ENCODE measurements around the gene TP73. TPM values are rescaled to one million over a fixed set of nuclear protein-coding genes. Genes with fewer than 3 reads are reported as not detected.
A peak's percentile ranks its signal among the peaks of the same experiment; 100 is the strongest.

The TP73 gene
- total RNA-seq, 1 experiment from 2014 or later = 19.2 TPM

GRCh38 chr1:3707298-3707938, 55.1 kb downstream of the TP73 start:
- no peak for DNase-seq (ENCODE audit: low read depth, low spot score)
- H3K79me2 ChIP-seq (ENCODE audit: insufficient read depth, low read length) = no peaks in the 10 kb centered on the region
- H3K4me1 ChIP-seq (ENCODE audit: control insufficient read depth in 1 of 2, insufficient read depth in 2 of 2, low read length in 2 of 2) = no peaks in the 10 kb centered on the region
- H3K27ac ChIP-seq (ENCODE audit: low read depth, low read length) = no peak overlapping the region
- intact Hi-C loops (cut with micrococcal nuclease) = no loop called here
- no peak overlapping the region for H3K4me3 ChIP-seq (replicated peaks in 1 of 2; ENCODE audit: low read depth in 1 of 2, low read length in 2 of 2)
- no peaks in the 10 kb centered on the region for H3K9me2 ChIP-seq (ENCODE audit: insufficient read depth)
- no peaks in the 10 kb centered on the region for H3K27me3 ChIP-seq (ENCODE audit: insufficient read depth, low read length)
- RAD21 ChIA-PET (ENCODE audit: low non-redundant PET in 1 of 2, low total read pairs in 2 of 2, uncharacterized antibody in 2 of 2, unreplicated experiment in 2 of 2) = no interaction called here
- no peaks in the 10 kb centered on the region for H3K36me3 ChIP-seq (ENCODE audit: control insufficient read depth in 1 of 2, insufficient read depth in 2 of 2, low read length in 2 of 2)
- no peak for TF ChIP-seq ZFX (IDR thresholded peaks at IDR 0.05)
- TF ChIP-seq ZNF274 (IDR thresholded peaks at IDR 0.05; ENCODE audit: low read depth, low read length) = no peak
- TF ChIP-seq ZBTB33 (IDR thresholded peaks at IDR 0.05; ENCODE audit: extremely low read depth, insufficient replicate concordance, low read length) = no peak
- no peak for TF ChIP-seq ELF1 (IDR thresholded peaks at IDR 0.05; ENCODE audit: borderline replicate concordance, low read depth)
- no peak for TF ChIP-seq SP1 (IDR thresholded peaks at IDR 0.05; ENCODE audit: low read depth)
- no peak for TF ChIP-seq REST (IDR thresholded peaks at IDR 0.05; ENCODE audit: low read depth)
- no peak for TF ChIP-seq JUND (IDR thresholded peaks at IDR 0.05)
- TF ChIP-seq POLR2A (IDR thresholded peaks at IDR 0.05; ENCODE audit: borderline replicate concordance, extremely low read depth, insufficient read depth, insufficient read length) = no peak
- no peak for TF ChIP-seq POLR2AphosphoS5 (IDR thresholded peaks at IDR 0.05; ENCODE audit: low read depth, low read length)
- TF ChIP-seq EGR1 (IDR thresholded peaks at IDR 0.05; ENCODE audit: low read depth) = no peak
- no peak for TF ChIP-seq YY1 (IDR thresholded peaks at IDR 0.05; ENCODE audit: extremely low read depth, insufficient replicate concordance, low read depth, low read length)
- TF ChIP-seq CEBPB (IDR thresholded peaks at IDR 0.05; ENCODE audit: low read depth) = no peak
- no peak for TF ChIP-seq FOSL1 (IDR thresholded peaks at IDR 0.05; ENCODE audit: low read depth)
- no peak for TF ChIP-seq TCF7L2 (IDR thresholded peaks at IDR 0.05; ENCODE audit: borderline replicate concordance, extremely low read depth, insufficient read depth, insufficient read length)
- H4K20me1 ChIP-seq (ENCODE audit: insufficient read depth) = no peaks in the 10 kb centered on the region
- no peak overlapping the region for H3K9ac ChIP-seq (ENCODE audit: low read length)
- BruUV-seq (replicated peaks) = no TSS peak
- no peak overlapping the region for H3K4me2 ChIP-seq (ENCODE audit: low read length)
- CTCF ChIA-PET = no interaction called here
- POLR2A ChIA-PET = no interaction called here
- no peaks in the 10 kb centered on the region for H3K9me3 ChIP-seq (ENCODE audit: control insufficient read depth in 1 of 2, insufficient read depth in 1 of 2, low read depth in 1 of 2, low read length in 2 of 2)
- 0 out of 2 replicates have a peak, but pooled peaks have one; percentile 23 for ATAC-seq
- H2AFZ ChIP-seq (ENCODE audit: low read depth, low read length, poor library complexity, severe bottlenecking) = no peak overlapping the region
